ENCODE measurements around the gene CREB3L4. TPM values are rescaled to one million over a fixed set of nuclear protein-coding genes. Genes with fewer than 3 reads are reported as not detected.

Gene CREB3L4
- total RNA-seq = 7.6 TPM

- peak; percentile 84 for ATAC-seq
Measured at GRCh38 chr1:153967107-153967999, at the start of gene CREB3L4. CREB3L4 (plus strand) TSS chr1:153967902; CDS start chr1:153968526, 624 bp downstream.

GRCh38 chr1:153919876-153920852, 47.5 kb upstream of the CREB3L4 start:
- ATAC-seq = no peak

- ATAC-seq = no peak
Measured at GRCh38 chr1:153921080-153921802, 46.5 kb upstream of the CREB3L4 start.

- ATAC-seq = no peak
Measured at GRCh38 chr1:153921803-153922075, 46.0 kb upstream of the CREB3L4 start.

GRCh38 chr1:153922076-153922971, 45.4 kb upstream of the CREB3L4 start:
- peak; percentile 56 for ATAC-seq

GRCh38 chr1:153922972-153923925, 44.5 kb upstream of the CREB3L4 start, which contains the start of gene GATAD2B:
GATAD2B (minus strand) TSS chr1:153922972; CDS start chr1:153828347, 94,625 bp downstream.
- peak; percentile 99 for ATAC-seq

- no peak for ATAC-seq
Measured at GRCh38 chr1:153926405-153926804, 41.3 kb upstream of the CREB3L4 start.

GRCh38 chr1:153928245-153928644, 39.5 kb upstream of the CREB3L4 start:
- ATAC-seq = no peak

- ATAC-seq = no peak
Measured at GRCh38 chr1:153928791-153929341, 38.8 kb upstream of the CREB3L4 start.

GRCh38 chr1:153929426-153929825, 38.3 kb upstream of the CREB3L4 start:
- ATAC-seq = no peak

- no peak for ATAC-seq
Measured at GRCh38 chr1:153929981-153930948, 37.4 kb upstream of the CREB3L4 start.

GRCh38 chr1:153932156-153933131, 35.3 kb upstream of the CREB3L4 start:
- no peak for ATAC-seq

- no peak for ATAC-seq
Measured at GRCh38 chr1:153933430-153933829, 34.3 kb upstream of the CREB3L4 start.

GRCh38 chr1:153933955-153934354, 33.7 kb upstream of the CREB3L4 start:
- no peak for ATAC-seq

GRCh38 chr1:153934746-153935145, 33.0 kb upstream of the CREB3L4 start:
- ATAC-seq = no peak

- ATAC-seq = no peak
Measured at GRCh38 chr1:153936011-153936802, 31.5 kb upstream of the CREB3L4 start.

GRCh38 chr1:153937331-153937730, 30.4 kb upstream of the CREB3L4 start:
- no peak for ATAC-seq
